ENCODE measurements around the gene GBX2.

DNA sequence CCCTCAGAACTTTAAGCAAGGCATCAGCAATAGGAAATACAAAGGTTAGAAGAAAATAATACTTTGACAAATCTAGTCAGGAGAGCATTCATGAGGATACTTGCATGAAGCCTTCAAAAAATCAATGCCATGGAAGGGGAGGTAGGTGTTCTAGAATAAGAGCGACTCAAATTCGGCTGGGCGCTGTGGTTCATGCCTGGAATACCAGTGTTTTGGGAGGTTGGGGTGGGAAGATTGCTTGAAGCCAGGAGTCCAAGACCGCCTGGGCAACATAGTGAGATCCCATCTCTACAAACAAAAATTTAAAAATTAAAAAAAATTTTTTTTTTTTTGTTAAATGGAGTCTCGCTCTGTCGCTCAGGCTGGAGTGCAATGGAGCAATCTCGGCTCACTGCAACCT, 21.8 kb downstream of the GBX2 start:
- TF ChIP-seq RAD21 (IDR thresholded peaks at IDR 0.05 in 1 of 2, conservative IDR thresholded peaks at IDR 0.05 in 1 of 2; ENCODE audit: low read depth in 2 of 2, low read length in 2 of 2) (no peak), EP300 (IDR thresholded peaks at IDR 0.05; ENCODE audit: borderline replicate concordance in 1 of 2, low read depth in 2 of 2, low read length in 2 of 2) (no peak), GTF2F1 (IDR thresholded peaks at IDR 0.05; ENCODE audit: borderline replicate concordance, low read depth, low read length) (no peak)

Measured in H1 (cell line).